Adrenal gland (tissue), 12 donors: ENCODE measurements around the gene CEP131. TPM values are rescaled to one million over a fixed set of nuclear protein-coding genes. Genes with fewer than 3 reads are reported as not detected.

ENCODE experiments used
- DNase-seq, 7 donors: peaks; one replicate each; pipeline ENCODE4 v3.0.0-alpha.2; 2019 to 2020
- H3K27ac ChIP-seq, 5 donors: fragments of 200-600 bp; sonication (generic) in 4 of 5; 1 replicate in 3 of 5; 2 replicates in 2 of 5; pipeline versions ENCODE4 v1.5.1 to v1.8.0; 2016 to 2020; ENCODE audit warnings: mild to moderate bottlenecking in 1 of 5
- H3K27me3 ChIP-seq: fragments of 200-600 bp; 2 replicates; pipeline ENCODE4 v1.8.0; 2021
- H3K36me3 ChIP-seq, 2 donors: fragments of 200-600 bp; replicated peaks in 1 of 2; 1 replicate in 1 of 2; 2 replicates in 1 of 2; pipeline versions ENCODE4 v1.5.1 to v1.8.0; 2018 to 2022
- H3K4me1 ChIP-seq, 2 donors: fragments of 200-600 bp; replicated peaks in 1 of 2; 1 replicate in 1 of 2; 2 replicates in 1 of 2; pipeline versions ENCODE4 v1.5.1 to v1.8.0; 2018 to 2021
- H3K4me3 ChIP-seq, 4 donors: fragments of 200-600 bp; sonication (generic) in 3 of 4; one replicate each; pipeline ENCODE4 v1.5.1; 2016 to 2018
- H3K9me3 ChIP-seq, 3 donors: fragments of 200-600 bp; sonication (generic) in 1 of 3; replicated peaks in 1 of 3; 1 replicate in 2 of 3; 2 replicates in 1 of 3; pipeline versions ENCODE4 v1.5.1 to v1.8.0; 2016 to 2021
- POLR2A ChIP-seq, 2 donors: fragments of 450-650 bp; IDR thresholded peaks; one replicate each; pipeline ENCODE4 v1.6.1; 2017; ENCODE audit warnings: antibody characterized with exemption in 2 of 2, mild to moderate bottlenecking in 2 of 2, moderate library complexity in 1 of 2
- WGBS, 4 donors: extraction: QIAGEN DNeasy Blood & Tissue Kit in 2 of 4; methylation state at CpG; one replicate each; pipeline versions ENCODE4 v1.1.5 to v1.1.7; 2013 to 2017; 5-methylcytosine and 5-hydroxymethylcytosine counted together
- intact Hi-C, 2 donors: fragments of 100-400 bp; cut with DNase I; formaldehyde crosslinking; loops; one replicate each; pipeline versions ENCODE4 v1.14.1 to v1.15.0; 2022 to 2023
- polyA plus RNA-seq, 3 donors: library from polyadenylated mRNA; stranded (reverse); fragments of 200-250 nt in 2 of 3; fragments of 350-450 nt in 1 of 3; fragmentation: Illumina TruSeq in 1 of 3; extraction: RNeasy Lipid Tissue Mini Kit (QIAGEN cat#74804) in 1 of 3; gene quantifications; one replicate each; pipeline ENCODE4 v1.2.3, GENCODE V29; 2013 to 2014
- total RNA-seq, 9 donors: library from RNA; depleted of rRNA in 4 of 9; stranded (reverse); fragments of >200 nt in 4 of 9; fragments of 120-200 nt in 1 of 9; fragmentation: NEBNext Ultra II Directional in 1 of 9; extraction: Animal tissue kit (Norgen Biotek cat#: 25700) in 1 of 9; gene quantifications; one replicate each; pipeline versions ENCODE4 v1.1.0 to v1.2.4, GENCODE V29; 2013 to 2023
- TF ChIP-seq, protein P1 (sequence below), 6 experiments: fragments of 450-650 bp in 4 of 6; fragments of 200-600 bp in 2 of 6; sonication (generic) in 1 of 6; IDR thresholded peaks; 1 replicate in 5 of 6; 2 replicates in 1 of 6; pipeline versions ENCODE4 v1.5.1 to v1.8.0; 2016 to 2021; ENCODE audit warnings: antibody characterized with exemption in 6 of 6, mild to moderate bottlenecking in 2 of 6, moderate library complexity in 1 of 6
- donor health status: healthy with polysubstance abuse.
- donor health status: Bipolar disorder and iron deficiency.
- donor health status: DM: yes; HTN: yes; CAD: no.
- donor health status: DM: no; HTN: no; CAD: no.
- donor health status: DM: no; HTN: no; CAD: no.
- donor health status: DM: yes; HTN: yes; CAD: no.

Gene CEP131
- total and polyA plus RNA-seq, 12 donors: 0.81 to 55.8 (median 8.2) TPM

DNA sequence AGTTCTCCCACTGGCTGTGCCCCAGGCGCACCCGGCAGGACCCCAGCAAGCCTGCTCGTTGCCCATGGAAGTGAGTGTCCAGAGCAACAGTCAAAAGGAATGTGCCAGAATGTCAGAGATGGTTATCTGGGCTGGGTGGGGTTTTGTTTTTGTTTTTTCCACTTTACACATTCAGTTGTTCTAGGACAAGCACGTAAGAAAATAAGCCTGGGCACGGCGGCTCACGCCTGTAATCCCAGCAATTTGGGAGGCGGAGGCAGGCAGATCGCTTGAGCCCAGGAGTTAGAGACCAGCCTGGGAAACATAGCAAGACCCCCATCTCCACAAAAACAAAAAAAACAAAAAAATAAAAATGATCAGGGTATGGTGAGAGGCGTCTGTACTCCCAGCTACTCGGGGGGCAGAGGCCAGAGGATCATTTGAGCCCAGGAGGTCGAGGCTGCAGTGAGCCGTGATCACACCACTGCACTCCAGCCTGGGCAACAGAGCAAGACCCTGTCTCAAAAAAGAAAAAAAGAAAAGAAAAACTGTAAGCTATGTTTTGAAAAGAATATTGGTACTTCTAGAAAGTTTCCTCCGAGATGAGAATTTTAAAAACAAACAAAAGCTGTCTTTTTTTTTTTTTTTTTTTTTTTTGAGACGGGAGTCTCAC is 24.7 kb upstream of the CEP131 start:
- DNase-seq: no peak
- WGBS, 4 donors: 90 to 95% (median 92%) methylated on average over 14 to 15 of the region's 15 CpGs
- Histone ChIP-seq H3K9me3 (no peaks in the 10 kb centered on the region), H3K4me1 (peaks cover 0 to 5% of the 10 kb centered on the region in 2 donors), H3K4me3 (no peak overlapping the region), H3K36me3 (peaks cover 0 to 30% of the 10 kb centered on the region in 2 donors), H3K27me3 (no peaks in the 10 kb centered on the region), H3K27ac (no peak overlapping the region)
- TF ChIP-seq, protein P1, sequence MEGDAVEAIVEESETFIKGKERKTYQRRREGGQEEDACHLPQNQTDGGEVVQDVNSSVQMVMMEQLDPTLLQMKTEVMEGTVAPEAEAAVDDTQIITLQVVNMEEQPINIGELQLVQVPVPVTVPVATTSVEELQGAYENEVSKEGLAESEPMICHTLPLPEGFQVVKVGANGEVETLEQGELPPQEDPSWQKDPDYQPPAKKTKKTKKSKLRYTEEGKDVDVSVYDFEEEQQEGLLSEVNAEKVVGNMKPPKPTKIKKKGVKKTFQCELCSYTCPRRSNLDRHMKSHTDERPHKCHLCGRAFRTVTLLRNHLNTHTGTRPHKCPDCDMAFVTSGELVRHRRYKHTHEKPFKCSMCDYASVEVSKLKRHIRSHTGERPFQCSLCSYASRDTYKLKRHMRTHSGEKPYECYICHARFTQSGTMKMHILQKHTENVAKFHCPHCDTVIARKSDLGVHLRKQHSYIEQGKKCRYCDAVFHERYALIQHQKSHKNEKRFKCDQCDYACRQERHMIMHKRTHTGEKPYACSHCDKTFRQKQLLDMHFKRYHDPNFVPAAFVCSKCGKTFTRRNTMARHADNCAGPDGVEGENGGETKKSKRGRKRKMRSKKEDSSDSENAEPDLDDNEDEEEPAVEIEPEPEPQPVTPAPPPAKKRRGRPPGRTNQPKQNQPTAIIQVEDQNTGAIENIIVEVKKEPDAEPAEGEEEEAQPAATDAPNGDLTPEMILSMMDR (IDR thresholded peaks at IDR 0.05): no peak
- TF ChIP-seq POLR2A (IDR thresholded peaks at IDR 0.05): no peak
- intact Hi-C loops: no loop called here

DNA sequence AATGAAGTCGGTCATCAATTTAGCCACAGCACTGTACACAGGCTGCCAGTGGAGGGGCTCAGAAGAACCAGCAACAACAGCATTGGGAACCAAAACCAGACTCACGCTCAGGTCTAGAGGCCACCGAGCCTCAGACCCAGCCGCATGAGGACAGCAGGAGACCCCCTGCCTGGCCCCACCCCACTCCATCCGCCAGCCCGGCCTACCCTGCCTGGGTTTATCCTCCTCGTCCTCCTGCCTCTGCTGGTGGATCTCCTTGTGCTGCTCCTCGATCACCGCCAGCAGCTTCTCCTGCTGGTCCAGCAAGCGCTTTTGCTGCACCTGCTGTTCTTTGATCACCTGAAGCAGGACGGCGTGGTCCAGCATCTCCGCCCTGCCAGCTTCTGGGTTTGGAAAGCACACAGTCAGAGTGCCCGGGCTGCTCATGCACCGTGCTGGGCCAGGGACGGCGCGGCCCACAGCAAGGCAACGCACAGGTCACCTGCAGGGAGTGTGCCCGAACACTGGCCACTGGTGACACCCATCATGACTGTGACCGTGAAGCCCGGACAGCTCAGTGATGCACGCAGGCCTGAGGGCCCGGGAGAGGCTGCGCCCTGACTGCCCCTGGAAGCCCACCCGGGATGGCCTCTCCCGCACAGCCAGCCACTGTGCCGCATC is 24.0 kb upstream of the CEP131 start:
- DNase-seq: no peak
- intact Hi-C loops: no loop called here
- peaks cover 0 to 24% of the 10 kb centered on the region in 2 donors for H3K36me3 ChIP-seq
- no peak overlapping the region for H3K27ac ChIP-seq
- TF ChIP-seq POLR2A (IDR thresholded peaks at IDR 0.05): no peak
- TF ChIP-seq, protein P1 (IDR thresholded peaks at IDR 0.05): no peak
- WGBS, 4 donors: 94 to 96% (median 96%) methylated on average over 17 to 28 of the region's 28 CpGs
- no peaks in the 10 kb centered on the region for H3K9me3 ChIP-seq
- H3K27me3 ChIP-seq: no peaks in the 10 kb centered on the region
- H3K4me1 ChIP-seq: peaks cover 0 to 5% of the 10 kb centered on the region in 2 donors
- H3K4me3 ChIP-seq: no peak overlapping the region

DNA sequence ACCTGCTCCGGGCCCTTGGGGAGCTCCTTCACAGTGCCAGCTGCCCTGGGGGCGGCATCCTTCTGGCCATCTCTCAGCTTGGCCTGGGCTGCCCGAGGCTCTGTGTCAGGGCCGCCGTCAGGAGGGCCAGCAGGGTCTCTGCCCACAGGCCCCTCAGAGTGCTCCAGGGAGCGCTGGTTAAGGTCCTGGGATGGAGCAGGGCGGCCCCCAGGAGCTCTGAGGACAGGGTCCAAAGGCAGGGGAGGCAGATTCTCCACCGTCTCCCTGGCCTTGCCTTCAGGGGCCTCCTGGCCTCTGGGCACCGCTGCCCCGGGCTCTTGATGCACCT is 23.5 kb upstream of the CEP131 start:
- no peak overlapping the region for H3K4me3 ChIP-seq
- intact Hi-C loops: no loop called here
- WGBS, 4 donors: 87 to 93% (median 92%) methylated on average over 7 to 10 of the region's 10 CpGs; no CpG with 5 or more reads in 1 of the 4 donors
- no peak overlapping the region for H3K27ac ChIP-seq
- no peaks in the 10 kb centered on the region for H3K9me3 ChIP-seq
- peaks cover 0 to 5% of the 10 kb centered on the region in 2 donors for H3K4me1 ChIP-seq
- TF ChIP-seq, protein P1 (IDR thresholded peaks at IDR 0.05): no peak
- no peak for TF ChIP-seq POLR2A (IDR thresholded peaks at IDR 0.05)
- H3K27me3 ChIP-seq: no peaks in the 10 kb centered on the region
- peaks cover 0 to 19% of the 10 kb centered on the region in 2 donors for H3K36me3 ChIP-seq
- DNase-seq: no peak

DNA sequence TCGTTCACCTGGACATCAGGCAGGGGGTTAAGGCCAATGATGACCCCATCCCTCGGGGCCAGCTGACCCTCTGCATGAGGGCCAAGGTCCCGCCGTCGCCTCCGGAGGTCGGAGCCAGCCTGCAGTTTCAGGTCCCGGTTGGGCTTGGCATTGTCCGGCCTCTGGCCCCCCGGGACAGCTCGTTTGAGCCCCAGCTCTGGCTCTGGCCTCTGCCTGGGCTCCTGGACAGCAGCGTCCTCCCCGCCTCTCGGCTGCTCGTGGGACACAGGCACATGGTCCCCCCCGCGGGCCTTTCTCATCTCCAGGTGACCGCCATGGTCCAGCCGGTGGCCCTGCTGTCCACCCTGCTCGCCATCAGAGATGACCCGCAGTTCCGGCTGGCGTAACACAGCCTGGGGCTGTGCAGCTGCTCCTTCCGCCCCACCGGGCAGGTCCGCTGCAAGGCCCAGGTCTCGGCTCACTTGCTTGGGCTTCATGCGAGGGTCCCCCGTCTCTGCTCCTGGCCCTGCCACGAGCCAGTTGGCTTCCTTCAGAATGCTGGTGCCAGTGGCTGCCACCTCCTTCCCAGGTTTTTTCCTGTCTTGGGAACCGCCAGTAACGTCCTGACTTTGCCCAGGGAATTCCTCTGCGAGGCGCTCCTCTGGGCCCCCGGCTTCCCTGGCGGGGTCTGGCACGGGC is 23.0 kb upstream of the CEP131 start:
- H3K27ac ChIP-seq: no peak overlapping the region
- peaks cover 0 to 5% of the 10 kb centered on the region in 2 donors for H3K4me1 ChIP-seq
- no peak overlapping the region for H3K4me3 ChIP-seq
- WGBS, 4 donors: 73 to 100% (median 80%) methylated on average over 3 to 37 of the region's 37 CpGs
- intact Hi-C loops: no loop called here
- peak in 1 of 7 donors; percentile 25 for DNase-seq
- no peaks in the 10 kb centered on the region for H3K27me3 ChIP-seq
- no peaks in the 10 kb centered on the region for H3K9me3 ChIP-seq
- peaks cover 0 to 13% of the 10 kb centered on the region in 2 donors for H3K36me3 ChIP-seq
- TF ChIP-seq, protein P1 (IDR thresholded peaks at IDR 0.05): no peak
- no peak for TF ChIP-seq POLR2A (IDR thresholded peaks at IDR 0.05)
